Liver (tissue), 3 donors: Measurements from ENCODE around the gene MFSD1.

Source experiments
- EGR1 ChIP-seq, 2 donors: IDR thresholded peaks; 2 replicates each; pipeline ENCODE4 v1.6.1; 2016 to 2018; ENCODE audit warnings: antibody characterized with exemption in 2 of 2, low read depth in 2 of 2
- MAX ChIP-seq: IDR thresholded peaks from 2 replicates; pipeline ENCODE4 v1.6.1; 2016; ENCODE audit warnings: antibody characterized with exemption
- RAD21 ChIP-seq, 2 donors: IDR thresholded peaks; 2 replicates each; pipeline ENCODE4 v1.6.1; 2016; ENCODE audit warnings: antibody characterized with exemption in 2 of 2, mild to moderate bottlenecking in 2 of 2
- RXRA ChIP-seq, 2 donors: IDR thresholded peaks; 2 replicates each; pipeline ENCODE4 v1.6.1; 2017 to 2018; ENCODE audit warnings: antibody characterized with exemption in 2 of 2, mild to moderate bottlenecking in 1 of 2
- SP1 ChIP-seq: IDR thresholded peaks from 2 replicates; pipeline ENCODE4 v1.6.1; 2018; ENCODE audit warnings: antibody characterized with exemption, mild to moderate bottlenecking
- YY1 ChIP-seq: IDR thresholded peaks from 2 replicates; pipeline ENCODE4 v1.6.1; 2016; ENCODE audit warnings: antibody characterized with exemption, mild to moderate bottlenecking
- ZBTB33 ChIP-seq: IDR thresholded peaks from 2 replicates; pipeline ENCODE4 v1.6.1; 2016; ENCODE audit warnings: antibody characterized with exemption
- TF ChIP-seq, protein P1 (sequence below): fragments of 150-350 bp; IDR thresholded peaks from 2 replicates; pipeline ENCODE4 v1.5.1; 2017; ENCODE audit warnings: improper control_type of control experiment, low read depth, low read length; ENCODE audit not compliant: missing input control
- TF ChIP-seq, protein P2 (sequence below): IDR thresholded peaks from 2 replicates; pipeline ENCODE4 v1.6.1; 2016; ENCODE audit warnings: antibody characterized with exemption
- donor health status: healthy.
- donor health status: healthy.

DNA sequence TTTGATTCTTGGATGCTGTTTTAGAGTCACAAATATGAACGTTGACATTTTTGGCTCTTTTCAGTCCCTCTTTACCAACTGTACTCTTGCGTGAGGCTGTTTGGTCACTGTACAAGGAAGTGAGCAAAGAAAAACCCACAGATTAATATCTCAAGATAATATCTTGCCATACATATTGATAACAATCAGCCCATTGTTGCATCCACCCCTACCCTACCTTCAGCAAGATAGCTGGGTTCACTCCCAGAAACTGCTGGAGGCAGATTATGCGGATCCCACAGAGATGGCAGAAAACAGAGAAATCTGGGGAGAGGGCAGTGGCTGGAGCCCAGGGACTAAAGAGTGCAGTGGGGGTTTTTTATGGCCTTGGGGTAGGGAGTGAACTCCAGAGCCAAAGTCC, 29.9 kb upstream of the MFSD1 start:
- TF ChIP-seq, protein P1, sequence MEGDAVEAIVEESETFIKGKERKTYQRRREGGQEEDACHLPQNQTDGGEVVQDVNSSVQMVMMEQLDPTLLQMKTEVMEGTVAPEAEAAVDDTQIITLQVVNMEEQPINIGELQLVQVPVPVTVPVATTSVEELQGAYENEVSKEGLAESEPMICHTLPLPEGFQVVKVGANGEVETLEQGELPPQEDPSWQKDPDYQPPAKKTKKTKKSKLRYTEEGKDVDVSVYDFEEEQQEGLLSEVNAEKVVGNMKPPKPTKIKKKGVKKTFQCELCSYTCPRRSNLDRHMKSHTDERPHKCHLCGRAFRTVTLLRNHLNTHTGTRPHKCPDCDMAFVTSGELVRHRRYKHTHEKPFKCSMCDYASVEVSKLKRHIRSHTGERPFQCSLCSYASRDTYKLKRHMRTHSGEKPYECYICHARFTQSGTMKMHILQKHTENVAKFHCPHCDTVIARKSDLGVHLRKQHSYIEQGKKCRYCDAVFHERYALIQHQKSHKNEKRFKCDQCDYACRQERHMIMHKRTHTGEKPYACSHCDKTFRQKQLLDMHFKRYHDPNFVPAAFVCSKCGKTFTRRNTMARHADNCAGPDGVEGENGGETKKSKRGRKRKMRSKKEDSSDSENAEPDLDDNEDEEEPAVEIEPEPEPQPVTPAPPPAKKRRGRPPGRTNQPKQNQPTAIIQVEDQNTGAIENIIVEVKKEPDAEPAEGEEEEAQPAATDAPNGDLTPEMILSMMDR: no peak
- TF ChIP-seq YY1: no peak
- TF ChIP-seq SP1: no peak
- TF ChIP-seq, protein P2, sequence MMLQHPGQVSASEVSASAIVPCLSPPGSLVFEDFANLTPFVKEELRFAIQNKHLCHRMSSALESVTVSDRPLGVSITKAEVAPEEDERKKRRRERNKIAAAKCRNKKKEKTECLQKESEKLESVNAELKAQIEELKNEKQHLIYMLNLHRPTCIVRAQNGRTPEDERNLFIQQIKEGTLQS: no peak
- no peak for TF ChIP-seq ZBTB33
- no peak for TF ChIP-seq MAX
- no peak for TF ChIP-seq RXRA (IDR thresholded peaks at IDR 0.05)
- TF ChIP-seq EGR1 (IDR thresholded peaks at IDR 0.05; ENCODE audit: low read depth in 2 of 2): no peak
- TF ChIP-seq RAD21 (IDR thresholded peaks at IDR 0.05): no peak
